ENCODE data around the gene ZNF772.
"Not testable (repeated sequence)": the region's sequence is repeated elsewhere in the genome, so short reads cannot be mapped to it uniquely, and the experiment has no call there.

Gene ZNF772

DNA sequence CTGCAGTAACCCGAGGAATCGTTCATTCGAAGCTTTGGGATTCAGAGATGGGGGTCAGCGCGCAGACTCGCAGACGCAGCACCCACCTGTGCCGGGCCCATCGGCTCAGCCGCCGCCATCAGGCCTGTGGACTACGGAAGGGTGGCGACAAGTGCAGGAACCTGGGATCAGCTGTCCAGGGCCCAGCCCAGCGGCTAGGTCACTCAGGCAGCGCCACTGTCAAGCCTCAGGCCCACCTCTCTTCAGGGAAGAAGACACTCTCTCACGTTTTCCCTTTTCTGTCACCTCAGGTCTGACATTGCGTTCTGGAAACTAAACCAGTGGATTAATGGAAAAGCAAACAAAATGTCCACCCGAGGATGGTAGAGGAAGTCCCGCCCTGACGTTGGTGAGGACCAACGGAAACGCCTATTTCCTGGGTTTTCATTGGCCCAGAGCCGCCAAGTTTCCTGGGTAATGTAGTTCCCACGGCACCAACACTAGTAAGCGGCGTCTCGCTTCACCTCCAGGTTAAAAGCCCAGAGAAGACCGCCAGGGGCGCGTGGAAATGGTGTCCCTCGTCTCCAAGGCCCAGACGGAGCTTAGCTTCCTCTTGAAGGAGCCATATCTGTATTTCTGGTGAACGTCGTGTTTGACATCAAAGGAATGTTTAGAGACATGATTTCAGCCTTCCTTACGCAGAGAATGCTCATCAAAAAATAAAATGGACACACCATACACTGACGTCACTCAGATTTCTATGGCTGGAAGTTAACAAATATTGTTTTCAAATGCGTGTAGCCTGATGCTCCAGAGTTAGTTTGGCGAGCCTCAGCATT lies at the start of gene ZNF772:
ZNF772 (minus strand) TSS at position 376 of the 818 bp plus-strand sequence; CDS start at position 119, 257 bp downstream.
- peak within 1 kb of the TSS; percentile 85 for H3K27ac ChIP-seq
- no peaks in the 10 kb centered on the region for H3K27me3 ChIP-seq
- TF ChIP-seq Cebpa-rat (IDR thresholded peaks at IDR 0.05), result peak; percentile 72
- H3K36me3 ChIP-seq, result peaks cover 39% of the 10 kb centered on the region
- peaks cover 12% of the 10 kb centered on the region; the same call in 1 of the 2 replicates for H4K20me1 ChIP-seq
- peak within 1 kb of the TSS; percentile 86 for H3K4me3 ChIP-seq
- H3K4me2 ChIP-seq, result peak within 1 kb of the TSS; percentile 94
- H3K9me3 ChIP-seq, result peaks cover 59% of the 10 kb centered on the region
- H3K9ac ChIP-seq, result peak within 1 kb of the TSS; percentile 89
- H3K4me1 ChIP-seq, result peaks cover 42% of the 10 kb centered on the region

DNA sequence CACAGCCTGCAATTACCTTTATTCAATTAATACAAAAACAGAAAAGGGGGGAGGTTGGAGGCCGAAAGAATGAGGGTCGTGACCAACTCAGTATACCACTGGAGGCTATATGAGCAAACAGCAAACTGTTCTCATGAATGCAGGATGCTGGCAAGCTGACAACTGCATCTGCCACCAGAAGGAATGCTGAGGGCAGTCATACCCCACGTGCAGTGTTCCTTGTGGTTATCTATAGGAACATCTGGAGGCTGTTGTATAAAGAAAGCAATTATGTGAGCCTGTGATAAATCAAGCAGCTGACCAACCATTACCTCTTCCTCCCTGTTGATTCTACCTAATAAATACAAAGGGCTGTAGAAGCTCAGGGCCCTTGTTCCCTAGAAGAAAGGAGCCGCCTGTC lies 40.7 kb upstream of the ZNF772 start:
- H3K27me3 ChIP-seq, H3K27ac ChIP-seq, H3K9ac ChIP-seq, H3K4me3 ChIP-seq, H3K4me2 ChIP-seq, H4K20me1 ChIP-seq: not testable (repeated sequence)
- Histone ChIP-seq H3K4me1 (peaks cover 11% of the 10 kb centered on the region), H3K9me3 (peaks cover 56% of the 10 kb centered on the region), H3K36me3 (peaks cover 59% of the 10 kb centered on the region)

DNA sequence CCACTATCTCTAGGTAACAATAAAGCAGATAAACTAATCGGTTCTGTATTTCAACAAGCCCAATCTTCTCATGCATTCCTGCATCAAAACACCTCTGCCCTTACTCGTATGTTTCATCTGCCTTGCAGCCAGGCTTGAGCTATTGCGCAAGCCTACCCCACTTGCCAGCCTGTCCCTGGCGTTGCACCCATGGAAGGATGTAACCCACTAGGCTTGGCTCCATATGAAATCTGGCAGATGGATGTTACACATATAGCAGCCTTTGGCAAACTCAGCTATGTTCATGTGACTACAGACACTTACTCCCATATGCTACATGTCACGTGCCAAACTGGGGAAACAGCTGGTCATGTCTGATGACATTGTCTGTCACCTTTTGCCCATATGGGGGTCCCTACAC lies 37.9 kb upstream of the ZNF772 start:
- H4K20me1 ChIP-seq, result no peaks in the 10 kb centered on the region
- H3K27me3 ChIP-seq, result no peaks in the 10 kb centered on the region
- no peak overlapping the region for H3K27ac ChIP-seq
- no peak overlapping the region for H3K4me2 ChIP-seq
- H3K9me3 ChIP-seq, result peaks cover 79% of the 10 kb centered on the region
- peak; percentile 81; the same call in 1 of the 2 replicates for TF ChIP-seq Cebpa-rat (IDR thresholded peaks at IDR 0.05)
- no peak overlapping the region for H3K4me3 ChIP-seq
- peaks cover 79% of the 10 kb centered on the region for H3K36me3 ChIP-seq
- peaks cover 11% of the 10 kb centered on the region for H3K4me1 ChIP-seq
- H3K9ac ChIP-seq, result no peak overlapping the region

DNA sequence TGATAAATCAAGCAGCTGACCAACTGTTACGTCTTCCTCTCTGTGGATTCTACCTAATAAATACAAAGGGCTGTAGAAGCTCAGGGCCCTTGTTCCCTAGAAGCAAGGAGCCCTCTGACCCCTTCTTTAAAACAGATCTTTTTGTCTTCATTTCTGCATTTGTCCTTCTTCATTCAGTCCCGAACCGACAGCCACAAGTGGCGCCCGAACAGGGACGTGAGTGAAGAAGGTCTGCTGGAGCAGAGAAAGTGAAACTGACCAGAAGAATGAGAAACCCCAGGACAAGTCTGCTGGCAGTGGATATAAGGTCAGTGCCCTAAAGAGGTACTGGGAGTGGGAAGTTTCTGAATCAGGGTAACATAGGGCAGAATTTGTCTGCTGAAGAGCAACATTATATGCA lies 35.5 kb upstream of the ZNF772 start:
- H4K20me1 ChIP-seq, result no peaks in the 10 kb centered on the region
- H3K36me3 ChIP-seq, result peaks cover 90% of the 10 kb centered on the region
- peaks cover 94% of the 10 kb centered on the region for H3K9me3 ChIP-seq
- peaks cover 11% of the 10 kb centered on the region for H3K4me1 ChIP-seq
- no peak overlapping the region for H3K9ac ChIP-seq
- H3K4me3 ChIP-seq, result peak overlapping the region; percentile 3; the same call in 1 of the 2 replicates
- no peaks in the 10 kb centered on the region for H3K27me3 ChIP-seq
- TF ChIP-seq Cebpa-rat (IDR thresholded peaks at IDR 0.05), result no peak
- no peak overlapping the region for H3K27ac ChIP-seq
- H3K4me2 ChIP-seq, result no peak overlapping the region

DNA sequence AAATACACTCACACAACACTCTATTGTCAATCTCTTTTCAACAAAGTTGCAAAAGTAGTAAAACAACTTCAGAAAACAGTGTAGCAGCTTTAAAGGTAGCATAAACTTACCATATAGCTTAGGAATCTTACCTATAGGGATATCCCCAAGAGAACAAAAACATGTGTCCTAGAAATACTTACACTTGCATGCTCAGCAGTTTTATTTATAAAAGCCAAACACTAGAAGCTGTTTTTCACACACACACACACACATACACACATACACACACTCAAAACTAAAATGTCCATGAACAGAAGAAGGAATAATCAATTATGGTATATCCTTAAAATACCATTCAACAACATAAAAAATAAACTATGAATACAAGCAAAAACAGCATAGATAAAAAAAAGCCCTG lies 34.1 kb upstream of the ZNF772 start:
- Histone ChIP-seq H3K27me3 (no peaks in the 10 kb centered on the region), H3K9me3 (peaks cover 94% of the 10 kb centered on the region), H4K20me1 (no peaks in the 10 kb centered on the region), H3K27ac (no peak overlapping the region), H3K4me3 (no peak overlapping the region), H3K4me1 (peaks cover 11% of the 10 kb centered on the region), H3K4me2 (no peak overlapping the region), H3K9ac (no peak overlapping the region), H3K36me3 (peaks cover 90% of the 10 kb centered on the region)
- no peak for TF ChIP-seq Cebpa-rat (IDR thresholded peaks at IDR 0.05)

DNA sequence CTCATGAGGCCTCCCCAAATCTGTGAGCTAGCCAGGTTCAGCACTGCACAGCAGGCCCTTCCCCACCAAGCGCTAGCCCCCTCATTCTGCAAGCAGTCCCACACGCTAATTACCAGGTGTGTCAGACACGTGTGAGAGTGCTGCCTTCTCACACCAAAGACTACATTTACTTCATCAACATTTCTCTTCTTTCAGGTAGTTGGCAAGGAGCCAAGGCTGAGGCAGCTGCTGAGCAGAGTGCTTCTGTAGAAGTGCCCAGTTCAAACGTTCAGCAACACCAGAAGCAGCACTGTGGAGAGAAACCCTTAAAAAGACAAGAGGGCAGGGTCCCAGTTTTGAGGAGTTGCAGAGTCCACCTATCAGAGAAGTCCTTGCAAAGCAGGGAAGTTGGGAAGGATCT lies 28.8 kb upstream of the ZNF772 start:
- H3K27me3 ChIP-seq, result no peaks in the 10 kb centered on the region

DNA sequence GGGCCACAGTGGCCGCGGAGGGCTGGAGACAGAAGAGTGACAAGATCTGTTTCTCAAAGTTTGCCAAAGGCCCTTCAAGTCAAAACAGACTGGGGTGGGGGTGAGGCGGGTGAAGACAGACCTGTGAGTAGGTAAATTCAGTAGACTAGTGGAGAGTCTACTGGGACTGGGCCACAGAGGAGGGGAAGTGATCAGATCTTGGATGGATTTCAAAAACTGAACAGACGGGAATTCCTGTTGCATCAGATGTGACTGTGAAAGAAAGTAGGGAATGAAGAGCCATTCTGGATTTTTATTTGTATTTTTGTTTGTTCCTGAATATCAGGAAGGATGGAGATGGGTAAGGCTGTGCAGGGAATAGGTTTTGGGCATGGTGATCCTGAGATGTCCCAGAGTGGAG lies 23.0 kb upstream of the ZNF772 start:
- Histone ChIP-seq H3K4me1 (peaks cover 11% of the 10 kb centered on the region), H3K9me3 (peaks cover 34% of the 10 kb centered on the region), H3K4me3 (peak overlapping the region; percentile 78), H3K27ac (peak overlapping the region; percentile 63), H3K4me2 (peak overlapping the region; percentile 96), H3K9ac (peak overlapping the region; percentile 90), H3K36me3 (peaks cover 45% of the 10 kb centered on the region)
- H3K27me3 ChIP-seq, H4K20me1 ChIP-seq: not testable (repeated sequence)

More for the DNA sequence above, 28.8 kb upstream of the ZNF772 start:
- TF ChIP-seq Cebpa-rat (IDR thresholded peaks at IDR 0.05), result no peak
- Histone ChIP-seq H3K36me3 (peaks cover 93% of the 10 kb centered on the region), H3K27ac (no peak overlapping the region), H3K4me1 (peaks cover 3% of the 10 kb centered on the region), H3K4me2 (no peak overlapping the region), H4K20me1 (no peaks in the 10 kb centered on the region), H3K4me3 (no peak overlapping the region), H3K9ac (no peak overlapping the region), H3K9me3 (peaks cover 86% of the 10 kb centered on the region)

DNA sequence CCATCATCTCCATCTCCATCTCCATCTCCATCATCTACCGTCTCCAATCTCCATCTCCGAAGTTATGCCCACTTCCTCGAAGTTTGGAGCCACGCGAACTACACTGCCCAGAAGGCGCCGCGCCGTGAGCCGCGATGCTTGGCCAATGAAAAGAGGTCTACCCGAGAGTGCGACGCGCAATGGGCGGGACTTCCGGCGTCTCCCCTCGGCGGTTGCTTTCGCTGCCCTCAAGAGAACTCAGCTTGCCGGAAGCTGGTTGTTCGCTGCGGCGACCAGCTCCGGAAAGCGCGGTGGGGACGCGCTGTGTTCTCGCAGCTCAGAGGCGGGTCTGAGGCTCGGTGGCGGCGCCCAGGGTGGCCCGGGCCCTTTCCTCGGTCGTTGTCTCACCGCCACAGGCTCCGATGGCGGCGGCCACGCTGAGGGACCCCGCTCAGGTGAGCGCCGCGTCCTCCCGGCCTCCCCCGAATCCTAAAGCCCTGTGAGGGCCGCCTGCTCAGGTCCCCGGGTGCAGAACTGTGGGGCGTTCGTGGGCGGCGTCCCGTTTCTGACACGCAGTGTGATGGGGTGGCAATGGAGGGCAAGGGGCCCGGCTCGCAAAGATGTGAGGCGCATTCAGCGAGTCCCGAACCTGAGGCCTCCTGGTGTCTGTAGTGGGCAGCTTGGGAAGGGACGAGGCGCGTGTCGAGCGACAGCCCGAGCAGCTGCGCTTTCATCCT lies 22.5 kb upstream of the ZNF772 start, which contains the start of gene ZNF773:
ZNF773 (plus strand) TSS at position 259 of the 716 bp plus-strand sequence; CDS start at position 402, 143 bp downstream.
- H3K4me3 ChIP-seq, result peak within 1 kb of the TSS; percentile 78
- H3K9ac ChIP-seq, result peak within 1 kb of the TSS; percentile 90
- H3K4me1 ChIP-seq, result peaks cover 11% of the 10 kb centered on the region
- H3K4me2 ChIP-seq, result peak within 1 kb of the TSS; percentile 96
- H3K27me3 ChIP-seq, H4K20me1 ChIP-seq: not testable (repeated sequence)
- peaks cover 32% of the 10 kb centered on the region for H3K9me3 ChIP-seq
- H3K27ac ChIP-seq, result peak within 1 kb of the TSS; percentile 94
- peaks cover 45% of the 10 kb centered on the region for H3K36me3 ChIP-seq

DNA sequence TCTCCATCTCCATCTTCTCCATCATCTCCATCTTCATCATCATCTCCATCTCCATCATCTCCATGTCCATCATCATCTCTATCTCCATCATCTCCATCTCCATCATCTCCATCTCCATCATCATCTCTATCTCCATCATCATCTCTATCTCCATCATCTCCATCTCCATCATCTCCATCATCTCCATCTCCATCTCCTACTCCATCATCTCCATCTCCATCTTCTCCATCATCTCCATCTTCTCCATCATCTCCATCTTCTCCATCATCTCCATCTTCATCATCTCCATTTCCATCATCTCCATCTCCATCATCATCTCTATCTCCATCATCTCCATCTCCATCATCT lies 21.9 kb upstream of the ZNF772 start:
- H4K20me1 ChIP-seq, H3K9ac ChIP-seq, H3K4me3 ChIP-seq, H3K4me2 ChIP-seq, H3K27ac ChIP-seq, H3K27me3 ChIP-seq: not testable (repeated sequence)
- Histone ChIP-seq H3K9me3 (peaks cover 30% of the 10 kb centered on the region), H3K36me3 (peaks cover 43% of the 10 kb centered on the region), H3K4me1 (peaks cover 11% of the 10 kb centered on the region)

DNA sequence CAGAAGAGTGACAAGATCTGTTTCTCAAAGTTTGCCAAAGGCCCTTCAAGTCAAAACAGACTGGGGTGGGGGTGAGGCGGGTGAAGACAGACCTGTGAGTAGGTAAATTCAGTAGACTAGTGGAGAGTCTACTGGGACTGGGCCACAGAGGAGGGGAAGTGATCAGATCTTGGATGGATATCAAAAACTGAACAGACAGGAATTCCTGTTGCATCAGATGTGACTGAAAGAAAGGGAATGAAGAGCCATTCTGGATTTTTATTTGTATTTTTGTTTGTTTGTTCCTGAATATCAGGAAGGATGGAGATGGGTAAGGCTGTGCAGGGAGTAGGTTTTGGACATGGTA lies 10.9 kb upstream of the ZNF772 start:
- not testable (repeated sequence) for H3K9me3 ChIP-seq, H3K4me1 ChIP-seq, H3K27ac ChIP-seq, H4K20me1 ChIP-seq, H3K27me3 ChIP-seq
- peak overlapping the region; percentile 65 for H3K9ac ChIP-seq
- H3K4me2 ChIP-seq, result peak overlapping the region; percentile 90
- H3K4me3 ChIP-seq, result peak overlapping the region; percentile 94
- H3K36me3 ChIP-seq, result peaks cover 33% of the 10 kb centered on the region

DNA sequence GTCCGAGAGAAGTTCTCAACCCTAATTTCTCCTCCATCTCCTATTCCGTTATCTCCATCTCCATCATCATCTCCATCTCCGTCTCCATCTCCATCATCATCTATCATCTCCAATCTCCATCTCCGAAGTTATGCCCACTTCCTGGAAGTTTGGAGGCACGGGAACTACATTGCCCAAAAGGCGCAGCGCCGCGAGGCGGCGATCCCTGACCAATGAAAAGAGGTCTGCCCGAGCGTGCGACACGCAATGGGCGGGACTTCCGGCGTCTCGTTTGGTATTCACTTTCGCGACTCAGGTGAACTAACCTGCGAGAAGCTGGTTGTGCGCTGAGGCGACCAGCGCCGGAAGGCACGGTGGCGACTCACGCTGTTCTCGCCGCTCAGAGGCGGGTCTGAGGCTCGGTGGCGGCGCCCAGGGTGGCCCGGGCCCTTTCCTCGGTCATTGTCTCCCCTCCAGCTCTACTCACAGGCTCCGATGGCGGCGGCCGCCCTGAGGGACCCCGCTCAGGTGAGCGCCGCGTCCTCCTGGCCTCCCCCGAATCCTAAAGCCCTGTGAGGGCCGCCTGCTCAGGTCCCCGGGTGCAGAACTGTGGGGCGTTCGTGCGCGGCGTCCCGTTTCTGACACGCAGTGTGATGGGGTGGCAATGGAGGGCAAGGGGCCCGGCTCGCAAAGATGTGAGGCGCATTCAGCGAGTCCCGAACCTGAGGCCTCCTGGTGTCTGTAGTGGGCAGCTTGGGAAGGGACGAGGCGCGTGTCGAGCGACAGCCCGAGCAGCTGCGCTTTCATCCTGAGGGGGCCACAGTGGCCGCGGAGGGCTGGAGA lies 10.3 kb upstream of the ZNF772 start, which contains the start of gene ZNF419:
ZNF419 (plus strand) TSS at position 274 of the 822 bp plus-strand sequence; CDS start at position 475, 201 bp downstream.
- not testable (repeated sequence) for H3K9me3 ChIP-seq, H3K27me3 ChIP-seq, H4K20me1 ChIP-seq, H3K4me1 ChIP-seq
- Histone ChIP-seq H3K4me3 (peak within 1 kb of the TSS; percentile 94), H3K4me2 (peak within 1 kb of the TSS; percentile 90), H3K9ac (peak within 1 kb of the TSS; percentile 87), H3K27ac (peak within 1 kb of the TSS; percentile 87), H3K36me3 (peaks cover 27% of the 10 kb centered on the region)

All from BLaER1 (cell line).